ENCODE results near the gene IGFBP2.

Gene IGFBP2

GRCh38 chr2:216643986-216644659 is 10.9 kb downstream of the IGFBP2 start:
- DNase-seq = no peak

- DNase-seq = no peak
Measured at GRCh38 chr2:216644842-216645635, 11.8 kb downstream of the IGFBP2 start.

- DNase-seq = no peak
Measured at GRCh38 chr2:216645636-216645950, 12.4 kb downstream of the IGFBP2 start.

GRCh38 chr2:216646116-216646515 is 12.9 kb downstream of the IGFBP2 start:
- no peak for DNase-seq

GRCh38 chr2:216648105-216648504 is 14.9 kb downstream of the IGFBP2 start:
- DNase-seq = no peak

- DNase-seq = no peak
Measured at GRCh38 chr2:216649574-216649973, 16.4 kb downstream of the IGFBP2 start.

- no peak for DNase-seq
Measured at GRCh38 chr2:216650626-216651257, 17.5 kb downstream of the IGFBP2 start.

- DNase-seq = no peak
Measured at GRCh38 chr2:216651351-216651881, 18.2 kb downstream of the IGFBP2 start.

- DNase-seq = no peak
Measured at GRCh38 chr2:216652566-216652965, 19.3 kb downstream of the IGFBP2 start.

GRCh38 chr2:216653093-216653799 is 20.0 kb downstream of the IGFBP2 start:
- no peak for DNase-seq

- DNase-seq = no peak
Measured at GRCh38 chr2:216653931-216654365, 20.7 kb downstream of the IGFBP2 start.

- DNase-seq = no peak
Measured at GRCh38 chr2:216654528-216655052, 21.4 kb downstream of the IGFBP2 start.

GRCh38 chr2:216657086-216657855 is 24.1 kb downstream of the IGFBP2 start:
- DNase-seq = no peak

GRCh38 chr2:216657980-216658379 is 24.8 kb downstream of the IGFBP2 start:
- DNase-seq = no peak

- no peak for DNase-seq
Measured at GRCh38 chr2:216658757-216659156, 25.5 kb downstream of the IGFBP2 start.

GRCh38 chr2:216659276-216659675 is 26.1 kb downstream of the IGFBP2 start:
- DNase-seq = no peak

GRCh38 chr2:216660496-216660895 is 27.3 kb downstream of the IGFBP2 start:
- no peak for DNase-seq

- no peak for DNase-seq
Measured at GRCh38 chr2:216661051-216661450, 27.8 kb downstream of the IGFBP2 start.

GRCh38 chr2:216661639-216662375 is 28.6 kb downstream of the IGFBP2 start:
- DNase-seq = no peak

- DNase-seq = no peak
Measured at GRCh38 chr2:216663106-216663505, 29.9 kb downstream of the IGFBP2 start.

- DNase-seq = no peak
Measured at GRCh38 chr2:216663846-216664245, 30.6 kb downstream of the IGFBP2 start.
